Measurements from ENCODE around the gene SHROOM2.

DNA sequence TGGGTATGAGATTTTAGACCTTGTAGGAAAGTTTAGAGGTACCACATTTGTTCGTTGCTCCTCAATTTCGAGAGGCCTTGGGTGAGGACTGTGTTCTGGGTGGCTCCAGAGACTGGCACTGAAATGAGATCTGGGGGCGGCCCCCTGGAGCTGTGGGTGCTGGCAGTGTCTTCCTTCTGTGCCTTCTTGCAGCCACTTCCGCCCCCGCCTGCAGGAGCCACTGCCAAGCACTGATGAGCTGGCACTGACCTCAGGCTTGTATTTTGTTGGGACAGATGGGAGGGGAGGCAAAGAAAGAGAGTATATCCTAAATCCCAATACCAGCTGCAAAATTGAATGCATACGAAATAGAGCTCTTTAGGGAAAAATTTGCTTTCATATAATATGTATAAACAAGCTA lies 116.4 kb downstream of the SHROOM2 start:
- TF ChIP-seq, protein P1, sequence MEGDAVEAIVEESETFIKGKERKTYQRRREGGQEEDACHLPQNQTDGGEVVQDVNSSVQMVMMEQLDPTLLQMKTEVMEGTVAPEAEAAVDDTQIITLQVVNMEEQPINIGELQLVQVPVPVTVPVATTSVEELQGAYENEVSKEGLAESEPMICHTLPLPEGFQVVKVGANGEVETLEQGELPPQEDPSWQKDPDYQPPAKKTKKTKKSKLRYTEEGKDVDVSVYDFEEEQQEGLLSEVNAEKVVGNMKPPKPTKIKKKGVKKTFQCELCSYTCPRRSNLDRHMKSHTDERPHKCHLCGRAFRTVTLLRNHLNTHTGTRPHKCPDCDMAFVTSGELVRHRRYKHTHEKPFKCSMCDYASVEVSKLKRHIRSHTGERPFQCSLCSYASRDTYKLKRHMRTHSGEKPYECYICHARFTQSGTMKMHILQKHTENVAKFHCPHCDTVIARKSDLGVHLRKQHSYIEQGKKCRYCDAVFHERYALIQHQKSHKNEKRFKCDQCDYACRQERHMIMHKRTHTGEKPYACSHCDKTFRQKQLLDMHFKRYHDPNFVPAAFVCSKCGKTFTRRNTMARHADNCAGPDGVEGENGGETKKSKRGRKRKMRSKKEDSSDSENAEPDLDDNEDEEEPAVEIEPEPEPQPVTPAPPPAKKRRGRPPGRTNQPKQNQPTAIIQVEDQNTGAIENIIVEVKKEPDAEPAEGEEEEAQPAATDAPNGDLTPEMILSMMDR (IDR thresholded peaks at IDR 0.05): no peak
- TF ChIP-seq POLR2A (IDR thresholded peaks at IDR 0.05) (no peak), EP300 (IDR thresholded peaks at IDR 0.05) (no peak), POLR2AphosphoS5 (IDR thresholded peaks at IDR 0.05) (no peak)
